ENCODE results near the gene SECTM1. TPM values are rescaled to one million over a fixed set of nuclear protein-coding genes. Genes with fewer than 3 reads are reported as not detected.

SECTM1 gene
- total and polyA plus RNA-seq, 2 experiments from 2014 or later: 9.7 to 15.0 TPM

DNA sequence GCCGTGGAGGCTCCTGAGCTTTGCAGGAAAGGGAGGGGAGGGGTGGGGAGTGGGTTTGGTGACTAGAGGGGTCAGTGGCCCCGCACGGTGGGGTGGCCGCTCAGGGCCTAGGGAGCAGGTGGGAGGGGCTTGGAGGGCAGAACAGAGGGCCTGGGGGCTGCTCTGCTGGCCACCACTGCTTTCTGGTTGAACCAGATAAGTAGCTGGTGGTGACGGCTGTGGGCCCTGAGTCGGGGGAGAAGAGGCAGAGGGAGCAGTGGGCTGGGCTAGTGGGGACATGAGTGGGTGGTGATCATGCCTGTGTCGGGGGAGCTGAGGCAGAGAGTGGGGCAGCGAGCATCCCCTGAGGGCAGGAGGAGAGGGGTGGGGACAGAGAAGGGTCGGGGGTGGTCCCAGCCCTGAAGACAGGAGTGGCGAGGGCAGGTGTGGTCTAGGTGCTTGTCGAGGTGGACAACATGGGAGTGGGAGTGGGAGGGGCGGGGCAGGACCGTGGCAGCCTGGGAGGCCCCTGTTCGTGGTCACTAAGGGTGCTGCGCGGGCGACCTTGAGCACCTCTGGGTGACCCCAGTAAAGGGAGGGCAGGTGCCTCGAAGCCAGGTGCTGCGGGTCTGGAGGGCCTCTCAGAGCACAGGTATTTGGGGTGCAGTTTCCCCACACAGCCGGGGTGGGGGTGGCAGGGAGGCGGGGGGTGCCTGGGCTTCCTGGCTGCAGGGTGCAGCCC is 9.9 kb downstream of the SECTM1 start:
- DNase-seq (ENCODE audit: low spot score): no peak
- Histone ChIP-seq H3K4me3 (no peak overlapping the region), H3K27me3 (no peaks in the 10 kb centered on the region), H3K4me2 (no peak overlapping the region), H3K9me3 (ENCODE audit: low read depth) (no peaks in the 10 kb centered on the region), H3K36me3 (replicated peaks; ENCODE audit: insufficient read depth, low read depth) (no peaks in the 10 kb centered on the region), H3K79me2 (no peaks in the 10 kb centered on the region), H3K4me1 (ENCODE audit: insufficient read depth) (peaks cover 14% of the 10 kb centered on the region), H3K9me2 (replicated peaks; ENCODE audit: insufficient read depth) (no peaks in the 10 kb centered on the region), H2AFZ (no peak overlapping the region), H4K20me1 (ENCODE audit: insufficient read depth, poor library complexity, severe bottlenecking) (no peaks in the 10 kb centered on the region), H3K27ac (no peak overlapping the region)
- no peak for TF ChIP-seq EZH2phosphoT487 (IDR thresholded peaks at IDR 0.05; ENCODE audit: low read depth, severe bottlenecking, unreplicated experiment)
- TF ChIP-seq, protein P1, sequence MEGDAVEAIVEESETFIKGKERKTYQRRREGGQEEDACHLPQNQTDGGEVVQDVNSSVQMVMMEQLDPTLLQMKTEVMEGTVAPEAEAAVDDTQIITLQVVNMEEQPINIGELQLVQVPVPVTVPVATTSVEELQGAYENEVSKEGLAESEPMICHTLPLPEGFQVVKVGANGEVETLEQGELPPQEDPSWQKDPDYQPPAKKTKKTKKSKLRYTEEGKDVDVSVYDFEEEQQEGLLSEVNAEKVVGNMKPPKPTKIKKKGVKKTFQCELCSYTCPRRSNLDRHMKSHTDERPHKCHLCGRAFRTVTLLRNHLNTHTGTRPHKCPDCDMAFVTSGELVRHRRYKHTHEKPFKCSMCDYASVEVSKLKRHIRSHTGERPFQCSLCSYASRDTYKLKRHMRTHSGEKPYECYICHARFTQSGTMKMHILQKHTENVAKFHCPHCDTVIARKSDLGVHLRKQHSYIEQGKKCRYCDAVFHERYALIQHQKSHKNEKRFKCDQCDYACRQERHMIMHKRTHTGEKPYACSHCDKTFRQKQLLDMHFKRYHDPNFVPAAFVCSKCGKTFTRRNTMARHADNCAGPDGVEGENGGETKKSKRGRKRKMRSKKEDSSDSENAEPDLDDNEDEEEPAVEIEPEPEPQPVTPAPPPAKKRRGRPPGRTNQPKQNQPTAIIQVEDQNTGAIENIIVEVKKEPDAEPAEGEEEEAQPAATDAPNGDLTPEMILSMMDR (IDR thresholded peaks at IDR 0.05; ENCODE audit: poor library complexity): no peak
- TF ChIP-seq EZH2 (IDR thresholded peaks at IDR 0.05; ENCODE audit: borderline replicate concordance): no peak
- WGBS (ENCODE audit: low lambda C conversion rate, missing lambda C conversion rate): 87% methylated on average over 9 of the region's 21 CpGs

DNA sequence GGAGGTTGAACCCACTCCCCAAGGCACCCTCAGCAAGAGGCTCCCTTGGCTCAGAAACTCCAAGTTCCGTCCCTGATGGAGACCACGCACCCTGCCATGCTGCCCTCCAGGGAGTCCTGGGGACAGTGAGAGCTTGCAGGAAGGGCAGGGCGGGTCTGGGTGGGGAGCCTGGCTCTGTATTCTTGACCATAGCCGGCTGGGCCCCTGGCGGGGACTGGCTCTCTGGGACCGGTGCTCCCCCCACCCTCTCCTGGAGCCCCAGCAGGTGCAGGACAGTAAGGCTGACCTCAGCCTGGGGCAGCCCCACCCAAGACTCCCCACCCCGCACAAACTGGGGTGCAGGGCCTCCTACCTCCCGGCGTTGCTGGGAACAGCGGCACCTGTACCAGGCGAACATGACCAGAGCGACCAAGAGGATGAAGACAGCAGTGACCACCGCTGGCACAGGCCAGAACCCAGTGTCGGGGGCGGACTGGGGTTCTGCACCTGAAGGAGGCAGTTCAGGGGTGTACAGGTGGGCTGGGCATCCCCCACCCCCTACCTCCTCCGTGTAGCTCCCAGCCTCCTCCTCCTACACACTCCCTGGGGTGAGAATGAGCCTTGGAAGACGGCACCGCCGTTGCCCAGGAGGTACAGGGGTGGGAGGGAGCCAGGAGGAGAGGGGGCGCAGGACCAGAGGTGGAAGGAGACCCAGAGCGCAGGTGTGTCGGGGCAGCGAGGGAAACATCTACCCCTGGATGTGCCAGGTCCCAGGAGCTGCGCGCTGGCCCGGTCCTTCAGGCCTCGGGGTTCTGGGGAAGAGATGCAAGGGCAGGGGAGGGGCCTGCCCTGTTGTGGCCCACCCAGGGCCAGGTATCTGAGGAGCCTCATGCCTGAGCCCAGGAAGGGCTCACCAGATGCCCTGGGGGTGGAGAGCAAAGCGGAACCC is 10.8 kb downstream of the SECTM1 start:
- no peak overlapping the region for H3K4me2 ChIP-seq
- no peaks in the 10 kb centered on the region for H3K36me3 ChIP-seq (replicated peaks; ENCODE audit: insufficient read depth, low read depth)
- H4K20me1 ChIP-seq (ENCODE audit: insufficient read depth, poor library complexity, severe bottlenecking): no peaks in the 10 kb centered on the region
- no peak overlapping the region for H3K27ac ChIP-seq
- DNase-seq (ENCODE audit: low spot score): no peak
- no peak for TF ChIP-seq EZH2phosphoT487 (IDR thresholded peaks at IDR 0.05; ENCODE audit: low read depth, severe bottlenecking, unreplicated experiment)
- TF ChIP-seq, protein P1 (IDR thresholded peaks at IDR 0.05; ENCODE audit: poor library complexity): no peak
- H3K27me3 ChIP-seq: no peaks in the 10 kb centered on the region
- H2AFZ ChIP-seq: no peak overlapping the region
- H3K4me3 ChIP-seq: no peak overlapping the region
- no peaks in the 10 kb centered on the region for H3K79me2 ChIP-seq
- H3K9me2 ChIP-seq (replicated peaks; ENCODE audit: insufficient read depth): no peaks in the 10 kb centered on the region
- no peaks in the 10 kb centered on the region for H3K9me3 ChIP-seq (ENCODE audit: low read depth)
- H3K4me1 ChIP-seq (ENCODE audit: insufficient read depth): peaks cover 5% of the 10 kb centered on the region
- WGBS (ENCODE audit: low lambda C conversion rate, missing lambda C conversion rate): 88% methylated on average over 21 of the region's 28 CpGs

DNA sequence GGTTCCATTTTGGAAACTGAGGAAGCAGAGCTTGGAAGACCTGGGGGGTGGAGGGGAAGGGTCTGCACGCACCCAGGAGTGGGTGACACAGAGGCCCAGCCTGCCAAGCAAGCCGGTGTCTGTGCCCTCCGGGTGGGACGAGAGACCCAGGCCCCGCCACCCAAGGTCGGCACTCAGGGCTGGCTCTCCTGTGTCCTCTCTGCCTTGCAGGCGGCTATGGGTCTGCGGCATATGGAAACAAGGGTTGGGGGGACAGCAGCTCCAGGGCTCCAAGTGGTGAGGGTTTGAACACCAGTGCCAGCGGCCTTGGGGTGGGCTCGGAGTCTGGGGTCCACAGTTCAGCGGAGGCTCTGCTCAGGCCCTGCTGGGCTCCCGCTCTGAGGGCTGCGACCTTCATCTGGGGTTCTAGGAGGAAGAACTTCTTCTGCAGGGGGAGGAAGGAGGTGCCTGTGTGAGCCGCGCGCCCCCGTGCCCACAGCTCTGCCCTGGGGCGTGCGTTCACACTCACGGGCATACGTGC is 11.6 kb downstream of the SECTM1 start:
- no peaks in the 10 kb centered on the region for H4K20me1 ChIP-seq (ENCODE audit: insufficient read depth, poor library complexity, severe bottlenecking)
- no peaks in the 10 kb centered on the region for H3K36me3 ChIP-seq (replicated peaks; ENCODE audit: insufficient read depth, low read depth)
- H3K27me3 ChIP-seq: no peaks in the 10 kb centered on the region
- no peaks in the 10 kb centered on the region for H3K4me1 ChIP-seq (ENCODE audit: insufficient read depth)
- DNase-seq (ENCODE audit: low spot score): no peak
- H3K79me2 ChIP-seq: no peaks in the 10 kb centered on the region
- TF ChIP-seq EZH2 (IDR thresholded peaks at IDR 0.05; ENCODE audit: borderline replicate concordance) (no peak), EZH2phosphoT487 (IDR thresholded peaks at IDR 0.05; ENCODE audit: low read depth, severe bottlenecking, unreplicated experiment) (no peak)
- TF ChIP-seq, protein P1 (IDR thresholded peaks at IDR 0.05; ENCODE audit: poor library complexity): no peak
- no peaks in the 10 kb centered on the region for H3K9me2 ChIP-seq (replicated peaks; ENCODE audit: insufficient read depth)
- H3K9me3 ChIP-seq (ENCODE audit: low read depth): no peaks in the 10 kb centered on the region
- no peak overlapping the region for H2AFZ ChIP-seq
- H3K4me2 ChIP-seq: no peak overlapping the region
- WGBS (ENCODE audit: low lambda C conversion rate, missing lambda C conversion rate): 92% methylated on average over 13 of the region's 21 CpGs
- no peak overlapping the region for H3K27ac ChIP-seq
- no peak overlapping the region for H3K4me3 ChIP-seq

All from hepatocyte (in vitro differentiated cells).